Activated T-cell treated with anti-CD3 and anti-CD28 coated beads for 4 hours (primary cell): ENCODE data around the gene MICAL2.
A peak's percentile ranks its signal among the peaks of the same experiment; 100 is the strongest.

Source experiments
- DNase-seq: peaks from one replicate; pipeline ENCODE4 v3.0.0-alpha.2; 2020

Gene MICAL2

DNA sequence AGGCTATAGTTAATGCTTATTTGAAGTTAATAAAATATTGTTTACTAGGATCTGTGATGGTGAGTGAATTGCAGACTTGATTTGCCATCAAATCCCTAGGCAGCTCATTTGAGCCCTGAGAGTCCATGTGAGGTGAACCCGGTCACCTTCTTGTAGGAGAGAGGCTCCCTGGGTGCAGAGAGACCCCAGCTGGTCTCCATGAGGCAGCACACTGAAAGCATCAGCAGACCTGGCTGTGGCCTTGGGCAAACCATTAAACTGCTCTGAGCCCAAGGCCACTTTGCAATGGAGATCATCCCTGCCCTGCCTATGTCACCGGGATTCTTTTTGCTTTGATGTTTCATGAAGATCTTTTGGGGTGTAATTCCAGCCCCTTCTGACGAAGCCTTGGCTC, 125.2 kb downstream of the MICAL2 start:
- no peak for DNase-seq

DNA sequence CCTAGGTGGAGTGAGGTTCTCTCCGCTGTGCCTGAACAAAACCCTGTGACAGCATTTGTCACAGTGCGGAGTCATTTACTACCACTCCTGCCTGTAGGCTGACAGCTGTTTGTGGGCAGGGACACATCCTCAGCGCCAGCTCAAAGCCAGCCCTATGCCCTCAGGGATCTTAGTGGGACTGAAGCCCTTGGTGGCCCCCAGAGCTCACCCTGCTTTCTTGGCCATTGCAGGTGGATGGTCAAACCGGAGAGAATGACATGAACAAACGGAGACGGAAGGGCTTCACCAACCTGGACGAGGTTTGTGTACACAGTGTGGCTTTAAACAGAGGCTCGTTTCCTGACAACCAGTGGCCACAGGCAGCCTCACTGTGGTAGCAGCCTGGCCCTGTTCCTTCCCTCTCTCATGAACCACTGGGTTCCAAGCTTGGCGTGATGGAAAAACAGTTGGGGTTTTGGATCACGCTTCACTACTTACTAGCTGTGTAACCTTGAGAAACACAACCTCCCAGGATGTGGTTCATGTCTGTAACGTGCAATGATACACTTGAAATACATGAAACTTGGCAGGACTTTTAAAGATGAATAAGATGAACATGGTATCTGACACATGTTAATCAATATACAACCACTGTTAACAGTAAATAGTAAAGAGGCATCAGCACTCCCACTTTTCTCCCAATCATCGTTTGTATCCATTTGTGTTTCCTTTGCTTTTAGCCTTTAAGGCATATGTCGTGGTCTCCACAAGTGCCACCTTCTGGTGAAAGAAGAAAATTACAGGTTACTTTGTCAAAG, 125.8 kb downstream of the MICAL2 start:
- peak; percentile 9 for DNase-seq

DNA sequence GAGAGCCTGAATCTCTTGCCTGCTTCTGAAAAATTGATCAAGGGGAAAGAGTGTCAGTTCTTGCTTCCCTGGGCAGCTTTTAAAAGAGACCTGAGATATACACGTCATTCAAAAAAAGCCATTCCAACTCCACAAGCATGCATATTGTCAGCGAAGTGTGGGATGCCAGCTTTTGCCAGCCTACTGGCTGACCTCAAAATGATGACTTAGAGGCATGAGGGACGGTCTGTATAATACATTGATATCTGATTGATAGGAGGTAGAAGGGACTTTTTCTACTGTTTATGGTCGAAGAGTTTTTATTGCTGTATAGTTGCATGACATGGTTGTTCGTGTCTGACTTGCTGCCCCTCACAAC, 126.3 kb downstream of the MICAL2 start:
- DNase-seq: no peak

DNA sequence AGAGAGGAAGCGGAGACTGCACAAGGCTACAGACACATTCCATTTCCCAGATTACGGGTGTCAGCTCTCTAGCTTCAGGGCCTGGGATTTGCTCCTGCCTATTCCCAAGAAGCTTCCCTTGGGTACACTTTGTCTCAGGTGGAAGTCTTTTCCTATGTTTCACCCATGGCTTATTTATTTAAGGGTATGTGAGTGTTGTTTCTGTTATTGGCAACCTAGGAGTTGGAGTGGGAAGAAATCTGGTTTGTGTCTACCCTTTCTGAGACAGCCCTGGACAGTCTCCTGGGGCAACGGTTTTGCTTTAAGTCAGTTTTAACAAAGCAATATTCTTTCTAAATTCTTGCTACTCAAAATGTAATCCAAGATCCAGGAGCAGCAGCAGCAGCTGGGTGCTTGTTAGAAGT, 127.0 kb downstream of the MICAL2 start:
- no peak for DNase-seq

DNA sequence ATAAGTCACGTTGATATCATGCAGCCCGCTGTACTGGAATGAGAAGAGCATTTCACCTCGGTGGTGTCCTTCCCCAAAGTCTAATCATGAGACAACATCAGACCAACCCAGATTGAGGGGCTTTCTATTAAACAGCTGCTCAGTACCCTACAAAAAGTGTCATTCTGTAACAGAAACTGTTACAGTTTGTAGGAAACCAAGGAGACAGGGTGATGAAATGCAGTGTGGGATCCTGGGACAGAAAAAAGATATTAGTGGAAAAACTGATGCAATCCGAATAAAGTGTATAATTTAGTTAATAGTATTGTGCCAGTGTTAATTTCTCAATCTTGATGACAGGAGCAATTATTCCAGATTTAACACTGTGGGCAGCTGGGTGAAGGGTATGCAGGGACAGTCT, 128.0 kb downstream of the MICAL2 start:
- DNase-seq: no peak

DNA sequence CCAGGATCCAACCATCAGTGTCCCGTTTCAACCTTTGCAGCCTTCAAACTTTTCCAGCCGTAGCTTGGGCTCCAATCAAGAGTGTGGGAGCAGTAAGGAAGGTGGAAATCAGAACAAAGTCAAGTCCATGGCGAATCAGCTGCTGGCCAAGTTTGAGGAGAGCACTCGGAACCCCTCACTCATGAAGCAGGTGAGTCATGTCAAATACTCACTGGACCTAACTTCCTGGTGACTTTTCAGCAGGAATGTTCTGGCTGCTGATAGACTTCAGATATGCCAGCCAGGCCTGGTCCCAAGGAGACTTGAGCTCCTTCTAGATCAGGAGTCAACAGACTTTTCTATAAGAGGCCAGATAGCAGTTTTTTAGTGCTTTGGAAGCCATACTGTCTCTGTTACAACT, 129.0 kb downstream of the MICAL2 start:
- no peak for DNase-seq

DNA sequence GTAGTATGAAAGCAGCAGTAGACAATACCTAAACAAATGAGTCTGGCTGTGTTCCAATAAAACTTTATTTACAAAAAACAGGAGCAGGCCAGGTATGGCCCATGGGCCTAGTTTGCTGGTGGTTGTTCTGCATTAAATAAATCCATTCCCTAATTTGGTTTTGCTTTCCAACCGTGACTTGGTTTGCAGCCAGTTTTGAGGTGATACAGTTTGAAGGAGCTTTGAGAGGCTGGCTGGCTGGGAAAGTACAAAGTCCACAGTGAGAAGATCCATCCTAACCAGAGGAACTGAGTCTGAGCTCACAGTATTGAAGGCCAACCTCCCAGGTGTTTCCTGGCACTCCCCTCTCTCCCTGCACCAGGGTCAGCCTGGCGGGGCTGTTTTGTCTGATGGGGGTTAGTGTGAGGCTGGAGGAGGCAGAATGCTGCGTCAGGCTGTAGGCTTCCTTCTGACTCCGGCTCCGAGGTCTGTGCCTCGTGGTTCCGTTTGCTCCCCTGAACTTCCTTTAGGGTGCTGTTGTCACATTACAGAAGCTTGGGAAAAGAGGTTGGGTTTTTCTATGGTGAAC, 129.5 kb downstream of the MICAL2 start:
- no peak for DNase-seq

DNA sequence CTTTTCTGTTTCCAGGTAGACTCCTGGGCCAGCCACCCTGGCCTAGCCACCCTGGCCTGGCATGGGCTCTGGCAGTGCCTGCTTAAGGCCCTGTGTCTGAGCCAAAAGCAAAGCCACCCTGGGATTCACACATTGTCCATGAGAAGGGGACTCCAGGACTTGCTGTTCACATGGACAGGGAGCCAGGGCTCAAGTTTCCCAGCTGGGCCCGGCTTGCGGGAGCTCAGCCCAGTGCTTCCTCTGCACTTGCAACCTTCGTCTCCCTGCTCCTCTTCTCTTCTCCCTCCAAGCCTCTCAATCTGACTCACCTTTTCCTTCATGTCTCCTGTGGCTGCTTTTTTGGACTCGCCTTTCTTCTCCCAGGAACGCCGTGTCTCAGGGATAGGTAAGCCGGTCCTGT, 130.3 kb downstream of the MICAL2 start:
- DNase-seq: no peak

DNA sequence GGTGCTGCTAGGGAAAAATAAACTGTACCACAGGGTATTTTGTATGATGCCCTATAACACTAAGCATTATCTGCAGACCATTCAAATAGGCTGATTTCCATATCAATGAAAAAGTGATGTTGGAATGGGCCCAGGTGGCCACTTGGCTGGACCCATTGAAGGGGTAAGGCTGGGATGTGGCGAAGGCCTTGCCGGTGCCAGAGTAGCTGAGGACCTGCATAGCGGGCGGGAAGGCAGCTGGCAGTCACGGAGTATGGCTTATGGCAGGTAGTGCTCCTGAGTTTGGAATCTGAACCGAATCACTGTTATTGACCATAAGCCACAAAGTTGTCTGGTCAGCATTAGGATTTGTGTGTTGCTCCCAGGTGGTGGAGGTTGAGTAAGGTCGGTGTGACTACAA, 131.0 kb downstream of the MICAL2 start:
- no peak for DNase-seq

DNA sequence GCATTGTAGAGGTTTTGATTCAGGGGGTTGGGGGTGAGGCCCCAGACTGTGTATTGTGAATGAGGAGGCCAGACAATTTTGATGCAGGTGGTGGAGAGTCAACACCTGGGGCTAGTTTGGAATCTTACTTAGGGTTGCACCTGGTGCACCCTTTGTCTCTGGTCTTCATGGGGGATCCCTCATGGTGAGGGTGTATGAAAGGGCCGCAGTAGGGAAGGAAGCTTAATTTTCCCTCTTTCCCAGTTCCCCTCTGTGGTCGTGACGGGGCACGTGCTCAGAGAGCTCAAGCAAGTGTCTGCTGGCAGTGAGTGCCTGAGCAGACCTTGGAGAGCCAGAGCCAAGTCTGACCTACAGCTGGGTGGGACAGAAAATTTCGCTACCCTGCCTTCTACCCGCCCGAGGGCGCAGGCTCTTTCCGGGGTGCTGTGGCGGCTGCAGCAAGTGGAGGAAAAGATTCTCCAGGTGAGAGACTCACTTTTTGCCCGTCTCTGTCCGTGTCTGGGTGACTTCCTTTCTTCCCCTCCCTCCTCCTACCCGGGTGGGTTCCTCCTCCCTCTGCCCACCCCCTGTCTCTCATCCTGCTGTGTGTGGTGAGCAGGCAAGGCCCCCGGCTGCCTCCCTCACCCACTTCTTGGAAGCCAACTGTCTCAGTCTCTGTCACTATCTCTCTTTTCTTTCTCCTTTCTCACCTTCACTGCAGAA, 131.7 kb downstream of the MICAL2 start:
- peak; percentile 25 for DNase-seq

DNA sequence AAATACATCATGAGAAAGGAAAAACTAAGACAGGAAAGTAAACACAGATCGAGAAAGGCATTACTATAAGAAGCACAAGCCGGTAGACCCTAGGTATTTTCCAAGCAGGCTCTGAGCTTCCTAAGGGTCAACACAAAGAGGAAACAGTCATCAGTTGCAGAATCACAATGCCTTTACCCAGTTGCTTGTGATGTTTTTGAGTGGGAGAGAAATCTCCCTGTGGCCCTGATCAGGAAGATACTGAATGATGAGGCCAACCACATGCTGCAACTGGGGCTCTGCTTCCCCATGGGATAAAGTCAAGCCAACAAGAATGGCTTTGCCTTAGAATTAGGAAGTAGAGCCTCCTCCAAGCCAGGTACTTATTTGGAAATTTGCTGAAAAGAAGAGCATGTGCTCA, 132.6 kb downstream of the MICAL2 start:
- no peak for DNase-seq

DNA sequence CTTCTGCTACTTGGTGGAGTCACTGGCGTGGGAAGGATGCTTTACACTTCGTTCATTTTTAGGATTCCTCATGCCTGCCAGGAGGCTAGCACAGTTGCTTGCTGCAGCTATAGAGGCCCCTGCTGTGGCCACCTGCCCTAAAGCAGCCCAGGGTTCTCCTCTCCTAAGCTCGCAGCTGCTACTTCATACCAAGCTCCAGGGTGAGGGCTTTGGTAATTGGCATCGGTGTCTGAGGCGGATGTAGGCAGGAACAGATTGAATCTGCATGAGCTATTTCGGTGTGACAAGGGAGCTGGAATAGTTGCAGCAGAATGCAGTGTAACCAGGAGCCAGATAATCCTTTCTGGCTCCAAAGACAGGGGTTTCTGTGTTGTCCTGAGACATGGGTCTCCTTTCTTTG, 133.1 kb downstream of the MICAL2 start:
- no peak for DNase-seq

DNA sequence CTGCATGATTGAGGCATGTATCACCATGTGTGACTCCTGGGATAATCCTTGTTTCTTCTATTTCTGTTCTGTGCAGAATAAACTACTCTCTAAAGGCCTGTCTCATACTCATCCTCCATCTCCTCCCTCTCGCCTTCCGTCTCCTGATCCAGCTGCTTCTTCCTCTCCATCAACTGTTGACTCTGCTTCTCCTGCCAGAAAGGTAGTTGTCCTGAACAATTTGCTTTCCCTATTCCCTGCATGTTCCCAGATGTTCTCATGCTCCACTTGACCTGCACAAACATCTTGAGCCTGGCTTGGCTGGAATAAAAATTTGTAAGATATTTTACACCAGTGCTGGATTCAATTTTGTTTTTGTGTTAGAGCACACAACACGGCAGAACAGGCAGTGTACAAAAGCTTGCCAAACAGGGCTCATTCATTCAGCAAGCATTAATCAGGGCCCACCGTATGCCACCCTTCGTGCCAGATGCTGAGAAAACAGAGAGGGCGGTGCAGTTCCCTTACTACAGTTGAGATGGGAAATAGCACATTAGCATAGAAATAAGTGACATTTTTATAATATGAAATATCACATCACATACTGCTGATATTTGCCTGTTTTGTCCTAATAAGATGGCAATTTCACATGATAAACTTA, 133.6 kb downstream of the MICAL2 start:
- DNase-seq: no peak

DNA sequence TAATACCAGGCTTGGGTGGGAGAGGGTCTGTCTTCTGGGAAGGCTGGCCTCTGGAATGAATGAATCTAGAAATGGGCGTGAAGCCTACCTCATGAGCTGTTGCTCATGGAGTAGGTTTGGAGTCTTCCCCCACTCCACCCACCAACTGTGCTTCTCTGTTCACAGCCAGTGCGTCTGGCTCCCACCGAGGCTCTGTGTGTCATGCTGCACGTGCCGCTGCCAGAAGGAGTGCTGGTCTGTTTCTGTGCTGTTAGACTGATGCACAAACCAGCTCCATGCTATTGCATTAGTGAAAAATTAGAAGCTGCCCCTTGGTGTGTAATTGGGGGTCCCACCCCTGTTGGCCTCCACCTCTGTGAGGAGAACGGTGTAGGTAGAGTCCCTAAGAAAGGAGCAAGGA, 134.7 kb downstream of the MICAL2 start:
- no peak for DNase-seq

DNA sequence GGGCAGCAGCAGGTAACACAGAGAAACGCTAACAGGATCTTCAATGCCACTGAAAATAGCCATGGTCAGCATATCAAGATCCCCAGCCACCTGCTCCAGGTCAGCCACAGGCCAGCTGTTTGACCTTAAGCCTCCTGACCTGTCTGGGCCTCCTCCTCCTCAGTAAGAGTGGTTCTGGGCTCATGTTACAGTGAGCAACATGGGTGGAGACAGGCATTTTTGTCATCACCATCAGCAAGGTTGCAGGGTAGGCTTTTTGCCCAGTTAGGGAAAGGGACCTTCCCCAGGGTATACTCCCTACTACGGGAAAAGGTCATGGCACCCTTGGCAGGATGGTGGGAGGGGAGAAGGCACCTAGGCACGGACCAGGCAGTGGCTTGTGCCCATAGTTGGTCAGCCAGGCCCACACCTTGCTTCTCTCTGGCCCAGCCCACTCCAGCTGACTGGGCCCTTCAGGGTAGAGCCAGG, 135.2 kb downstream of the MICAL2 start:
- no peak for DNase-seq

DNA sequence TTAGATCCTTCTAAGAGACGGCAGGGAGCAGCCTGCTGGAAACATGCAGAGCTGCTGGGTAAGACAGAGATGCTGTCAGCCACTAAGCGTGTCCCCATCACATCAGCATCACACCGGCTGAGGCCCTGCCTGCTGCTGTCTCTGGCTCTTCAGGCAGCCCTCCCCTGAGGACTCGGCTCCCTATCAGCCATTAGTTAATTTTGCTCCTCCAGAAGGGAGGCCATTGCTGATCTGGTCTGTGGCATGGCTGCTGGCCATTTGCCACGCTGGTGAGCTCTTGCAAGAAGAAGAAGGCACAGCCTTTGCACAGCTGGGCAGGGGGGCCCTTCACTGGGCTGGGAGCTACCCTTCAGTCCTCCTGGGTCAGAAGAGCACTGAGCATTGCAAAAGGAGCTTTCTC, 135.8 kb downstream of the MICAL2 start:
- no peak for DNase-seq

DNA sequence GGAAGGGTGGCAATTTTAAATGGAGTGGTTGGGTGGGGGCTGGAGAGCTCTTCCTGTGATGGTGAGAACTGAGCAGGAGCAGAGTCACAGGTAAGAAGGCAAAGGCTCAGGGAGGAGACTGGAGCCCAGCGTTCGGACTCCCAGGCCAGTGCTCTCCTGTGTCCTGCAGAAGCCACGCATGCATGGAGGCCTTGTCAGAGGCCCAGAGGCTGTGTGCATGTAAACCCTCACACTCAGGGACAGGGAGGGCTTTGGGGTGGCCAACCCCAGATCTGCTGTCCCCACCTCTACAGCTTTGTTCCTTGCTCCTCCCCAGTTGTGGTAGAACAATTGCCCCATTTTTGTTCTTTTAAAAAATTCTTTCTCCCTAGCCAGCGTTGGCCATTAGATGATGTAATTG, 136.6 kb downstream of the MICAL2 start:
- DNase-seq: no peak

DNA sequence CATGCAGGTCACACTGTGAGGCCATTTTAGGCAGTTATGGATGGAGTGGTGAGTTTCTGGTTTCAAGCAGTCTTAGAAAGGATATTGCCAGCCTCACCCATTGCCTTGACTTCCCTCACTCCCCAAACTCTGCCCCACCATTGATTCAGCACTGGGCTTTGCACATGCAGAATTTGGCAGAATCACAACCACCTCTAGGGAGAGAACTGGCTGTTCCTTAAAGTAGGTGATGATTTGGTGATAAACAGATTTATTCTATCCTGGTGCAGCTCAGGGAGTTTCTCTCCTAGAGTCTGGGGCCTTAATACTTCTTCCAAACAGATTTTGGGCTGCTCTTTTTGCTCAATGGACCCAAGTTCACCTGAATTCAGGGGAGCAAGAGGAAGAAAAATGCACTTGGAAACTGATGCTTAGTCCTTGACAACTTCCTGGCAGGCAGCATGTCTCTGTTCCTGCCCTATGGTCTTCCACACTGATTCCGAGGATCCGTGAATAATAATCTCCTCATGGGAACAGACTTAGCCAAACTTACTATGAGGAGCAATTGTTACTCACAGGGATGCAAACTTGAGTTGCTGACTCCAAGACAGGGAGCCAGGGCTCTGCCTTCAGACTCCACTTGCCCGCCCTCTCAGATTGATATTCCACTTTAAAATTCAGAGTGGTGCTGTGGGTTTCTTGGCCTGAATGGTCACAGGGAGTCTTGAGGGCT, 137.3 kb downstream of the MICAL2 start:
- DNase-seq: no peak

DNA sequence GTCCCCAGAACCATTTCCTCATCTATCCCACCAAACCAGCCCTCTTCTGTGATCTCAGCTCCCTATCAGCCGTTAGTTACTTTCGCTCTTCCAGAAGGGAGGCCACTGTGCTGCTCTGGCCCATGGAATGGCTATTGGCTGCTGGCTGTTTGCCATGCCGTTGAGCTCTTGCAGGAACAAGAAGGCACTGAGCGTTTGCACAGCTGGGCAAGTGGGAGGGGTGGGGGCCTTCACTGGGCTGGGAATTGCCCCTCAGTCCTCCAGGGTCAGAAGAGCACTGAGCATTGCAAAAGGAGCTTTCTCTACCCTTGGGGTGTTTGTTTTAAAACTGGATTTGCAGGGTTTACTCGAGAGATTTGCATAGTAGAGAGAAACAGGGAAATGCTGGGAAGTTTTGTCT, 137.9 kb downstream of the MICAL2 start:
- DNase-seq: no peak

DNA sequence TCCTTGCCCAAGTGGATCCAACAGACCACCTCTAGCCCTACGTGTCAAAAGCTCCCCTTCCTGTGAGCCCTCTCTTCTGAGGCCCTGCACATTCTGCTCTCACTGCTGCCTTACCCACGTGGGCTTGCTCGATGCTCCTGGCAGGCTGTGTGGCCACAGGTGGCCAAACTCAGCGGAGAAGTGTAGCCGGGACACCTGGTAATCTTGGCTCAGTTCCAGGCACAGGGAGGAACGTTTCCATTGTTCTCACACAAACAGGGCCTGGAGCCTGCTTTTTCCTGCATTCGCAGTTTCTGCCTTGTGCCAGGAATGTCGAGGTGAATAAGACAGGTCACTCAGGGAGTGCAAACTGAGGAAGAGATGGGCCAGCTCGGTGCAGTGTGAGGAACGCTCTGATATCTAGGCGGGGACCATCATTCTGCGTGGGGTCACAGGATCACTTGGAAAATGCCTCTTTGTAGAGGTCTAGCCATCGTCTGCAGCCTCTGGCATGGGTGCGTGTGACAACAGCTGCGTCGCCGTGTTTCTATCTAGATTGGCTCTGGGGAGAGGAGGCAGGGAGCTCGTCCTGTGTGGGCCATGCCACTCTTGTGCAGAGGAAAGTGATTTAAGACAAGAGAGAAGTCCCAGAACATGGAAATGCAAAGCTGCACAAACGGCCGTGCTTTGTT, 139.3 kb downstream of the MICAL2 start:
- DNase-seq: no peak

DNA sequence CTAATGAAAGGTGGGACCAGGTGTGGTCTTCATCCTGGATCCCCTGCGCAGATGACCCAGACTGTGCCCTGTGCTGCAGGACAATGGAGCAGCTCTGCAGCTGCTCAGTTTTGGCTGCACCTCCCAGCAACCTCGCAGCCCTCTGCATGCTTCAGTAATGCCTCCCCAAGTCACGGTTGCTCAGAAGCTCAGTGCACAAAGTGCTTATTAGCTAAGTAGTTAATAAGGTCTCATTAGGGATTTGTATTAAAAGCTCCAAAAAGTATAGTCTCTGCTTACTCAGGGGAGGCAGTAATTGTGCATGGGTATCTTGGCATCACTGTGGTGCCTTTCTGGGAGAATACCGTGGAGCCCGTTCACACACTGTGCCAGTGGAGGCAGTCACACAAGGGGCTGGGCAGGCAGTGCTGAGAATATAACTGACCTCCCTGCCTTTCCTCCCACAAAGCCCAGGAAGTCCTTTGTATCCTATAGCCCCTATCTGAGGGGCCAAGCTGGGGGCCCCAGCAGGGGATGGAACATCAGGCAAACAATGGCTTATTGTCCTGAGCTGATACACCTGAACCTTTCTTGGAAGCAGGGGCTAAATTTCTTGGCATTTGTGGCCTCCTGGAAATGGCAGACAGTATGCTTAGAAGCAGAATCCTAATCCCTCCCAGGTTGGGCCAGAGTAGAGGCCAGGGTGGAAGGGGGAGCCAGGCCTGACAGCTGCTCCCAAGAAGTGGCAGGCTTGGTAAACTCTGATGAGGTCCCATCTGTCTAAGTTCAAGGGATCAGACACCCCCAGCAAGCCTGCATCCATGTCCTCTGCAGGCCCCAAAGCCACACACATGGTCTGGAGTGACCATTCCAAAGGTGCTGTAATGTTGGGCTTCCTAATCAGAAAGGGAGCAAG, 141.5 kb downstream of the MICAL2 start:
- no peak for DNase-seq
